Measurements from ENCODE around the gene SRSF7. TPM values are rescaled to one million over a fixed set of nuclear protein-coding genes. Genes with fewer than 3 reads are reported as not detected.

Gene SRSF7
- total RNA-seq, 1 experiment from 2014 or later, result 318 TPM

- DNase-seq (ENCODE audit: low spot score), result no peak
These were observed 2.9 kb upstream of the SRSF7 start for GRCh38 chr2:38754049-38754448.

- DNase-seq (ENCODE audit: low spot score), result no peak
These were observed 642 bp upstream of the SRSF7 start for GRCh38 chr2:38751596-38752410.

- DNase-seq (ENCODE audit: low spot score), result no peak
These were observed 910 bp downstream of the SRSF7 start for GRCh38 chr2:38750011-38750890.

GRCh38 chr2:38748943-38749804 lies 2.0 kb downstream of the SRSF7 start:
- DNase-seq (ENCODE audit: low spot score), result no peak

- DNase-seq (ENCODE audit: low spot score), result no peak
These were observed 2.8 kb downstream of the SRSF7 start for GRCh38 chr2:38748391-38748790.

GRCh38 chr2:38747819-38748218 lies 3.3 kb downstream of the SRSF7 start:
- DNase-seq (ENCODE audit: low spot score), result no peak

- no peak for DNase-seq (ENCODE audit: low spot score)
These were observed 4.1 kb downstream of the SRSF7 start for GRCh38 chr2:38747007-38747424.

- no peak for DNase-seq (ENCODE audit: low spot score)
These were observed 5.9 kb downstream of the SRSF7 start for GRCh38 chr2:38745267-38745666.

- DNase-seq (ENCODE audit: low spot score), result no peak
These were observed 6.8 kb downstream of the SRSF7 start for GRCh38 chr2:38744399-38744780.

GRCh38 chr2:38743672-38744398 lies 7.3 kb downstream of the SRSF7 start:
- no peak for DNase-seq (ENCODE audit: low spot score)

- DNase-seq (ENCODE audit: low spot score), result no peak
These were observed 8.2 kb downstream of the SRSF7 start for GRCh38 chr2:38742797-38743559.

- peak; percentile 35 for DNase-seq (ENCODE audit: low spot score)
These were observed 10.1 kb downstream of the SRSF7 start for GRCh38 chr2:38740851-38741731.

GRCh38 chr2:38739524-38739923 lies 11.6 kb downstream of the SRSF7 start:
- no peak for DNase-seq (ENCODE audit: low spot score)

GRCh38 chr2:38737925-38738324 lies 13.2 kb downstream of the SRSF7 start:
- DNase-seq (ENCODE audit: low spot score), result no peak

- DNase-seq (ENCODE audit: low spot score), result peak; percentile 85
These were observed 14.0 kb downstream of the SRSF7 start for GRCh38 chr2:38737000-38737698.

- DNase-seq (ENCODE audit: low spot score), result no peak
These were observed 15.2 kb downstream of the SRSF7 start for GRCh38 chr2:38735999-38736320.

- no peak for DNase-seq (ENCODE audit: low spot score)
These were observed 16.7 kb downstream of the SRSF7 start for GRCh38 chr2:38734299-38735058.

GRCh38 chr2:38733300-38733971 lies 17.7 kb downstream of the SRSF7 start:
- no peak for DNase-seq (ENCODE audit: low spot score)

Data from A172 (cell line).